ENCODE results near the gene GLMP. TPM values are rescaled to one million over a fixed set of nuclear protein-coding genes. Genes with fewer than 3 reads are reported as not detected.

The GLMP gene
- total RNA-seq, 1 experiment from 2014 or later, result 60.3 TPM

- TF ChIP-seq STAT6 (CRISPR knock-in tag; conservative IDR thresholded peaks at IDR 0.05; ENCODE audit: low read depth), result no peak
- TF ChIP-seq MAX (CRISPR knock-in tag; IDR thresholded peaks at IDR 0.05), result no peak
- TF ChIP-seq ZNF423 (CRISPR knock-in tag; IDR thresholded peaks at IDR 0.05), result no peak
- no peak for TF ChIP-seq ATF6 (CRISPR knock-in tag; IDR thresholded peaks at IDR 0.05)
- no peak for TF ChIP-seq NR2C2 (CRISPR knock-in tag; IDR thresholded peaks at IDR 0.05)
- no peak for TF ChIP-seq NFE2L1 (CRISPR knock-in tag; IDR thresholded peaks at IDR 0.05)
- no peak for TF ChIP-seq AFF4 (CRISPR knock-in tag; IDR thresholded peaks at IDR 0.05; ENCODE audit: borderline replicate concordance)
- no peak for TF ChIP-seq ZNF219 (CRISPR knock-in tag; IDR thresholded peaks at IDR 0.05; ENCODE audit: borderline replicate concordance)
Observed at GRCh38 chr1:156276532-156276931, 18.9 kb downstream of the GLMP start (continued).

GRCh38 chr1:156270314-156270713, 25.2 kb downstream of the GLMP start:
- CTCF ChIA-PET, result no interaction called here
- POLR2A ChIA-PET, result no interaction called here
- Mint-ChIP-seq H3K4me1 (no peaks in the 10 kb centered on the region), H3K9me3 (no peaks in the 10 kb centered on the region), H3K27ac (no peak overlapping the region), H3K4me3 (no peak overlapping the region), H3K27me3 (ENCODE audit: low read depth) (no peaks in the 10 kb centered on the region), H3K36me3 (peaks cover 79% of the 10 kb centered on the region)
- ATAC-seq, result no peak
- DNase-seq (ENCODE audit: low spot score), result no peak
- no peak for TF ChIP-seq ATF1 (CRISPR knock-in tag; IDR thresholded peaks at IDR 0.05)
- no peak for TF ChIP-seq ZNF232 (CRISPR knock-in tag; IDR thresholded peaks at IDR 0.05)
- TF ChIP-seq ATF3 (CRISPR knock-in tag; conservative IDR thresholded peaks at IDR 0.05), result no peak
- TF ChIP-seq ZBTB43 (CRISPR knock-in tag; IDR thresholded peaks at IDR 0.05), result no peak
- no peak for TF ChIP-seq CREB1 (CRISPR knock-in tag; IDR thresholded peaks at IDR 0.05)
- no peak for TF ChIP-seq MAX (CRISPR knock-in tag; IDR thresholded peaks at IDR 0.05)
- TF ChIP-seq ESRRA (CRISPR knock-in tag; IDR thresholded peaks at IDR 0.05; ENCODE audit: borderline replicate concordance), result no peak
- no peak for TF ChIP-seq IRF2 (CRISPR knock-in tag; IDR thresholded peaks at IDR 0.05; ENCODE audit: borderline replicate concordance, low read depth)
- TF ChIP-seq JAZF1 (CRISPR knock-in tag; IDR thresholded peaks at IDR 0.05), result no peak
- TF ChIP-seq PRDM15 (CRISPR knock-in tag; IDR thresholded peaks at IDR 0.05), result no peak
- no peak for TF ChIP-seq E2F5 (CRISPR knock-in tag; IDR thresholded peaks at IDR 0.05)
- no peak for TF ChIP-seq ZNF219 (CRISPR knock-in tag; IDR thresholded peaks at IDR 0.05; ENCODE audit: borderline replicate concordance)
- TF ChIP-seq TP53 (CRISPR knock-in tag; IDR thresholded peaks at IDR 0.05), result no peak
- no peak for TF ChIP-seq E2F4 (CRISPR knock-in tag; IDR thresholded peaks at IDR 0.05; ENCODE audit: borderline replicate concordance, low read depth)
